HL-60/S4 treated with phorbol 12-myristate 13-acetate at 8.2 ng/mL for 4 days and 3 days (cell line): ENCODE results near the gene FAM20A.
"Not testable (repeated sequence)": the region's sequence is repeated elsewhere in the genome, so short reads cannot be mapped to it uniquely, and the experiment has no call there.

Experiments
- in situ Hi-C: fragments of 300-500 bp; cut with MboI; formaldehyde crosslinking; loops from 2 replicates; pipeline ENCODE4 v1.15.0; 2022; ENCODE audit warnings: low sequenced_read_pairs

The FAM20A gene

GRCh38 chr17:68533887-68534694 lies 67.1 kb downstream of the FAM20A start:
- in situ Hi-C loops: loop anchor here (25.0 kb wide), 2 partner anchors 228 to 703 kb away; partner anchors contain the start of gene ABCA10

DNA sequence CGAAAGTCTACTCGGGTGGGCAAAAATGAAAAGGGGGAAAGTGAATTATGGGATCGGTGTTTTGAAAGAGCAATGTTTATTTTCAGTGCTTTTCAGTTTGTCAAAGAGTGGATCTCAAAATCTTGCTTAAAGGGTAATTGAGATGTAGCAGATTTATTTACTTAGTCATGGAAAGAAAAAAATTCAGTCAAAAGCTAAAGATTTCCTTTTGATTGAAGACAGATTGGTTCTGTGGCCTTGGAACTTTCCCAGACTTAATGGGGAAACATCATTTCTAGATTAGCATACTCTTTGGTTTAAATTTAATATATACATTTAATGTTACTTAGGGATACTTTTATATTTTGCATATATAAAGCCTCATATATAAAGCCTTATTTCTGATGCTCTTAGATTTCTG lies 68.3 kb downstream of the FAM20A start:
- in situ Hi-C loops: loop anchor here (25.0 kb wide), 2 partner anchors 229 to 704 kb away; partner anchors contain the start of gene ABCA10

- in situ Hi-C loops: loop anchor here (25.0 kb wide), 2 partner anchors 231 to 706 kb away; partner anchors contain the start of gene ABCA10
These were observed 69.9 kb downstream of the FAM20A start for GRCh38 chr17:68531252-68531651.

GRCh38 chr17:68527314-68527713 lies 73.9 kb downstream of the FAM20A start:
- in situ Hi-C loops: loop anchor here (25.0 kb wide), 2 partner anchors 235 to 710 kb away; partner anchors contain the start of gene ABCA10

- in situ Hi-C loops: loop anchor here (25.0 kb wide), 2 partner anchors 236 to 711 kb away; partner anchors contain the start of gene ABCA10
These were observed 74.6 kb downstream of the FAM20A start for GRCh38 chr17:68526548-68526947.

- in situ Hi-C loops: no loop called here
These were observed 78.9 kb downstream of the FAM20A start for GRCh38 chr17:68522266-68522665.

GRCh38 chr17:68519911-68520310 lies 81.3 kb downstream of the FAM20A start:
- in situ Hi-C loops: no loop called here

- in situ Hi-C loops: not testable (repeated sequence)
These were observed 82.1 kb downstream of the FAM20A start for GRCh38 chr17:68519051-68519450.

DNA sequence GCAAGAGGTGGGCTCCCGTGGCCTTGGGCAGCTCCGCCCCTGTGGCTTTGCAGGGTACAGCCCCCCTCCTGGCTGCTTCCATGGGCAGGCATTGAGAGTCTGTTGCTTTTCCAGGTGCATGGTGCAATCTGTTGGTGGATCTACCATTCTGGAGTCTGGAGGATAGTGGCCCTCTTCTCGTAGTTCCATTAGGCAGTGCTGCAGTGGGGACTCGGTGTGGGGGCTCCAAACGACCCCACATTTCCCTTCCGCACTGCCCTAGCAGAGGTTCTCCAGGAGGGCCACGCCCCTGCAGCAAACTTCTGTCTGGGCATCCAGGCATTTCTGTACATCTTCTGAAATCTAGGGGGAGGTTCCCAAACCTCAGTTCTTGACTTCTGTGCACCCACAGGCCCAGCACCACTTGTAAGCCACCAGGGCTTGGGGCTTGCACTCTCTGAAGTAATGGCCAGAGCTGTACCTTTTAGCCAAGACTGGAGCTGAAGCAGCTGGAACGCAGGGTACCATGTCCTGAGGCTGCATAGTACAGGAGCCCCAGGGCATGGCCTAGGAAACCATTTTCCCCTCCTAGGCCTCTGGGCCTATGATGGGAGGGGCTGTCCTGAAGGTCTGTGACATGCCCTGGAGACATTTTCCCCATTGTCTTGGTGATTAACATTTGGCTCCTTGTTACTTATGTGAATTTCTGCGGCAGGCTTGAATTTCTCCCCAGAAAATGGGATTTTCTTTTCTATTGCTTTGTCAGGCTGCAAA lies 82.9 kb downstream of the FAM20A start:
- in situ Hi-C loops: no loop called here

GRCh38 chr17:68517605-68518004 lies 83.6 kb downstream of the FAM20A start:
- in situ Hi-C loops: not testable (repeated sequence)

DNA sequence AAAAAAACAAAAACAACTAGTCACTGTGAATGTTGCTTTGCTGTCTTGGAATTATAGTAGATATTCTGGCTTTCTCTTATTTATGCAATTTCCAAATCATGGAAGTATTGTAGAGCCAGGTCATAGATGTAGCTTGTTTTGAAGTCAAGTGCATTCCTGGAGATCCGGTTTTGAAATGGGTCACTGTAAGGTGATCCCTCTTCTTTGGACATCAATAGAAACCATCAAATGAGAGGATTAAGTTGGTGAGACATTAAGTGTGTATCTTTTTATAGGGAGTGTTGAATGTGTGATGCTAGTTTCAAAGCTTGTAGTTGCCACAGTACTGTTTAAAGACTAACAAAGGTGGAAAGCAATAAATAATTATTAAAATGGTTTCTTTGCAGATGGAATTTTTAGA lies 84.4 kb downstream of the FAM20A start:
- in situ Hi-C loops: no loop called here

DNA sequence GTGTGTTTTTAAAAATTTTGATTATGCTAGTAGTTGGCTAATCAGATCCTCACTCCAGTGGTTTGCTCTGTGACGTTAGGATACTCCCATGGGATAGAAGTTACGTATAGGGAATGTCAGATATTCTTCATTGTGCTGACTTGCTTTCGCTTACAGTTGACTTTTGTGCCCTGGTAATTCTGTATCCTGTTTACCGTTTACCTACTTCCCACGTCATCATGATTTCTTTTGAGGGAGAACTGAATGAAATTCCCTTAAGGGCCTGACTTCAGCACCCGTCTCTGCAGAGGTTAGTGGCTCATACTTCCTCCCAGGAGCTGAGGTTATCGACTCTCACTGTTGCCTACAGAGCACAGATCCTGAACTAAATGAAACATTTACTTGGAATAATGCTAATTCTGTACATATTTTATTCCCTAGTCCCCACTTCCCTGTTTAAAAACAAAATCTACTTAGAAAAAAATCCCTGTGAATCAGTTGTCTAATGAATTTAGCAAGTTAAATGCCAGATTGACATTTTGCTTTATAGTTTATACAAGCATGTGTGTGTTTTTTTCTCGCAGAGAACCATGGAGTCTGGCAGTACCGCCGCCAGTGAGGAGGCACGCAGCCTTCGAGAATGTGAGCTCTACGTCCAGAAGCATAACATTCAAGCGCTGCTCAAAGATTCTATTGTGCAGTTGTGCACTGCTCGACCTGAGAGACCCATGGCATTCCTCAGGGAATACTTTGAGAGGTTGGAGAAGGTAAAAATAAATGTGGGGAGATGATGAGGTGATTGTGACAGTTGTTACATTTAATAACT lies 86.1 kb downstream of the FAM20A start:
- in situ Hi-C loops: no loop called here

DNA sequence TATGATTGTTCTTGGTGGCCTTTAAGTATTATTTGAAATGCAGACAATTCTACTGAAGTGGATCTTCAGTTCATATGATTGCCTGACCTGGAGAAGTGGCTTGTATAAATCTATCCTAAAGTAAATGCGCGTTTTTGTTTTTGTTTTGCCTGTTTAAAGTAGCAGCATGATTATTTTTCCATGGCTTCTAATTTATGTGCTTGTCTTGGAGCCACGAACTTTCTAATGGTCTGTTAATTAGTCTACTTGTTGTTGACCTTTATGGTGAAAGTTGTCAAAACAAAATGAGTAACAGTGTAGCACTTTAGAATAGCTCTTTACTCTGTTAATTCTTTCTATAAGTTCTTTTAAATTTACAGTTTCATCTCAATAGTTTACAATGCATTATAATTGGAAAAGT lies 87.2 kb downstream of the FAM20A start:
- in situ Hi-C loops: no loop called here

GRCh38 chr17:68512960-68513474 lies 88.2 kb downstream of the FAM20A start:
- in situ Hi-C loops: no loop called here

GRCh38 chr17:68512247-68512959 lies 88.8 kb downstream of the FAM20A start, which contains the start of gene PRKAR1A:
TSS of gene PRKAR1A (plus strand) at chr17:68512430. CDS start at chr17:68515400, 2,970 bp downstream.
- in situ Hi-C loops: no loop called here

DNA sequence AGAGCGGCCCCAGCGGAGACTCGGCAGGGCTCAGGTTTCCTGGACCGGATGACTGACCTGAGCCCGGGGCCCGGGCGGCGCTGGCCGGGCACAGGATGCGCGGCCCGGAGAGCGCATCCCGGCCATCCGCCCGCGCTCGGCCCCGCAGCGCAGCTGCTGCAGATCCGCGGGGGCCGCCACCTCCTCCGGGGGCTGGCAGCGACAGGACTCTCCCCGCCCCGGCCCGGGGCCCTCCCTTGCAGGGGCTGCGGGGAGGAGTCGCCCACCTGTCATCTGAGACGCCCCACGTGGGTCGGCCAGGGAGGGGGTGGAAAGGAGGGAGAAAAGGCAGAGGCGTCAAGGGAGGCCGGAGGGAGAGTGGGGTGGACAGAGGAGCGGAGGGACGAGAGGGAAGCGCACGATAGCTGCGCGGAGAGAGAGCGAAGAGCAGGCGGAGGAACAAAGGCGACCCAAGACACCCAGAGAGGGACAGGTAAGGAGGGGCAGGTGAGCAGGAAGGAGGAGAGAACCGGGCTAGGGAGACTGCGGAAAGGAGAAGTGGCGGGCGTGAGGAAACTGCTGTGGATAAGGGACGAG lies 89.4 kb downstream of the FAM20A start:
- in situ Hi-C loops: no loop called here

- in situ Hi-C loops: no loop called here
These were observed 89.9 kb downstream of the FAM20A start for GRCh38 chr17:68511254-68511670.

DNA sequence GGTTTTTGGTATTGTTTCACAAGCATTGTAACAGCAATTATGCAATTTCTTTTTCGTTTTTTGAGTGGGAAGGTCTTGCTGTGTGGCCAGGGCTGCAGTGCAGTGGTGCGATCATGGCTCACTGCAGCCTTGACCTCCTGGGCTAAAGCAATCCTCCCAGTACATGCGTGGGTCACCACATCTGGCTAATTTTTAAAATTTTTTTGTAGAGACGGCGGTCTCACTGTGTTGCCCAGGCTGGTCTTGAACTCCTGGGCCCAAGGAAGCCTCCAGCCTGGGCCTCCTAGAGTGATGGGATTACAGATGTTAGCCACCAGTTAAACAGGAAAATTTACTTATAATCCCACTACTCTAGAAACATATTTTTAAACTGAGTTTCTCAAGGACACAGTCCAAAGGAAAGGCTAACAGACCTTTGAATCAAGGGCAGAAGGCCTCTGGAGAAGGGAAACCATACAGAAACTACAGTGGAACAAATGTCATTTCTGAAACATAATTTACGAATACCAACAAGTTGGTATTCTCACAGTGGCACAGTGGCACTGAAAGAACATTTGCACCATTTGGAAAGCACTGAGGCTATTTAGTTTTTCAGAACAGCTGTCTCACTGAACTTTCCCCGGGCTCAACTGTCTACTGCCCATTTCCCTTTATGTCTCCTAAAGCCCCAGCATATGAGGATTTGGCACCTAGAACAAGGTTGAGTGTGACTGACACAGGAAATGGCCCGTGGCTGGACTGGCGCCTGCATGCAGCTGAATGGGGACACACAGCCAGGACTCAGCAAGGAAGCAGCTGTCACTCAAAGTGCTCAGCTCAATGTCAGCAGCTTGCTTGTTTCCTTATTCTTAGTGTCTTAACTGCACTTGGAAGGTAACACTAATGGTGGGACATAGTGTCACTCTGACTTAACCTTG lies 91.8 kb downstream of the FAM20A start:
- in situ Hi-C loops: no loop called here
